ENCODE measurements around the gene PRELID3B. TPM values are rescaled to one million over a fixed set of nuclear protein-coding genes. Genes with fewer than 3 reads are reported as not detected.

PRELID3B gene
- total and polyA plus RNA-seq, 2 of the 13 experiments (the other 11 are each of a cell fraction or from before 2014, with no cell fraction given) = 23.3 to 42.6 TPM

- TF ChIP-seq USF2 (IDR thresholded peaks at IDR 0.05; ENCODE audit: low read depth, low read length) (no peak), USF2 (CRISPR knock-in tag; IDR thresholded peaks at IDR 0.05; ENCODE audit: borderline replicate concordance) (no peak), ZNF574 (CRISPR knock-in tag; IDR thresholded peaks at IDR 0.05) (peak; percentile 74), THAP9 (CRISPR knock-in tag; IDR thresholded peaks at IDR 0.05; ENCODE audit: borderline replicate concordance) (no peak), SMAD1 (CRISPR knock-in tag; IDR thresholded peaks at IDR 0.05; ENCODE audit: borderline replicate concordance, low read depth) (no peak; the same call in 1 of the 2 replicates), SMAD3 (CRISPR knock-in tag; IDR thresholded peaks at IDR 0.05) (peak; percentile 70), MXD1 (CRISPR knock-in tag; IDR thresholded peaks at IDR 0.05) (no peak), ZNF24 (IDR thresholded peaks at IDR 0.05) (no peak), ARID2 (CRISPR knock-in tag; IDR thresholded peaks at IDR 0.05; ENCODE audit: borderline replicate concordance) (no peak), ZNF354B (CRISPR knock-in tag; IDR thresholded peaks at IDR 0.05) (no peak), PRDM4 (CRISPR knock-in tag; IDR thresholded peaks at IDR 0.05; ENCODE audit: borderline replicate concordance) (no peak), MATR3 (CRISPR knock-in tag; IDR thresholded peaks at IDR 0.05) (no peak), EED (CRISPR knock-in tag; IDR thresholded peaks at IDR 0.05) (peak; percentile 73; the same call in 1 of the 2 replicates), BCL3 (CRISPR knock-in tag; IDR thresholded peaks at IDR 0.05) (peak; percentile 51; the same call in 1 of the 2 replicates)
Measured at GRCh38 chr20:59015812-59016711, 26.5 kb downstream of the PRELID3B start (continued).

All from HepG2 (cell line).